ENCODE results near the gene MUSTN1. TPM values are rescaled to one million over a fixed set of nuclear protein-coding genes. Genes with fewer than 3 reads are reported as not detected.

The MUSTN1 gene
- total RNA-seq, 1 experiment from 2014 or later = not detected

DNA sequence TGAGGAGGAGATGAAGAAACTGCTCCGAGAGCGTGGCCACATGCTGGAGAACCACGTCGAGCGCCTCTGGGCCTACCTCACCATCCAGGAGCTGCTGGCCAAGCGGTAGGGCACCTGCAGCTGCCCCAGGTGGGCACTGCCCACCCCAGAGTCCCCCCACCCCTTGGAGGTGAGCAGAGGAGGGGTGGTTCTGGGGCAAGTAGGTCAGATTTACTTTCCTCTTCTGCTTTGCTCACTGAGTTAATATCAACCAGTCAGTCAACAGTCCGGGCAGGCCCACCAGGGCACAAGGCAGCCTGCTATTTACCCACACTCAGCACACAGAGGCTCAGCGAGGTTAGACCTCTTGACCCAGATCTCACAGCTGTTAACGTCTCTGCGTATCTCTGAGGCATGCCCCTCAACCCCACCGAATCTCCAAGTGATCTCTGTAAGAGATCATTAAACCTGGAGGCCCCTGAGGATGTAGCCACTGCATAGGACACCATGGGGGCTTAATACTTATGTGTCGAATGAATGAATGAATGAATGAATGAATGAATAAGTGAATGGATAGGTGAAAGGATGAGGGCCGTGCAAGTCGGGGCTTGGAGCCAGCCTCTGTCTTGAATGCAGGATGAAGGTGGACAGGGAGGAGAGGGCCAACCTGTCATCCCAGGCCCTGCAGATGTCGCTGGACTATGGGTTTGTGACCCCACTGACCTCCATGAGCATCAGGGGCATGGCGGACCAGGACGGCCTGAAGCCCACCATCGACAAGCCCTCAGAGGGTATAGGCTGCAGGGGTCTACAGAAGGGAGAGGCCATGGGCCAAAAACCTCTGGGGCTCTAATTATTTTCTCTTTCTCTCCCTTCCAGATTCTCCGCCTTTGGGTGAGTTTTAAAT is 48.2 kb downstream of the MUSTN1 start:
- no peak for DNase-seq (ENCODE audit: low spot score)

DNA sequence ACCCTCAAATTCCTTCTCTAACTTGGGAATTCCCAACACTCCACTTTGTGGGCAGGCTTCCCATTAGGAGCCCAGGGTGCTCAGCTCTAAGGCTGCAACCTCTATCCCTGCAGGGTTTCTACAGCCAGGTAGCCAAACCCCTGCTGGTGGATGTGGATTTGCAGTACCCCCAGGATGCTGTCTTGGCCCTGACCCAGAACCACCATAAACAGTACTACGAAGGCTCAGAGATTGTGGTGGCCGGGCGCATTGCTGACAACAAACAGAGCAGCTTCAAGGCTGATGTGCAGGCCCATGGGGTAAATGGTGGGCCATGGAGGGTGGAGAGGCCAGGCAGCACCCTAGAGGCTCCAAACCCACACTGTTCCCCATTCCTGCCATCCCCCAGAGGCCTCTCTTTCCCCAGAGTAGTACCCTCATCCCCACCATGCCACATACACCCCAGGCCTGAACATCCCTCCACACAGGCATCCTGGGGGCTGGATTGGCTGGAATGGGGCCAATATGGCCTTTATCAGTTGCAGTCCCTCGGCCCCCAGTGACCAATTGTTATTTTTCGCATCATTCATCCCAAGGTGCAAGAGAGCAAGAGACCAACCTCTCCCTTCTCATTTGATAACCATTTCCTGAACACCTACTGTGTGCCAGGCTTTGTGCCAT is 49.8 kb downstream of the MUSTN1 start:
- no peak for DNase-seq (ENCODE audit: low spot score)

DNA sequence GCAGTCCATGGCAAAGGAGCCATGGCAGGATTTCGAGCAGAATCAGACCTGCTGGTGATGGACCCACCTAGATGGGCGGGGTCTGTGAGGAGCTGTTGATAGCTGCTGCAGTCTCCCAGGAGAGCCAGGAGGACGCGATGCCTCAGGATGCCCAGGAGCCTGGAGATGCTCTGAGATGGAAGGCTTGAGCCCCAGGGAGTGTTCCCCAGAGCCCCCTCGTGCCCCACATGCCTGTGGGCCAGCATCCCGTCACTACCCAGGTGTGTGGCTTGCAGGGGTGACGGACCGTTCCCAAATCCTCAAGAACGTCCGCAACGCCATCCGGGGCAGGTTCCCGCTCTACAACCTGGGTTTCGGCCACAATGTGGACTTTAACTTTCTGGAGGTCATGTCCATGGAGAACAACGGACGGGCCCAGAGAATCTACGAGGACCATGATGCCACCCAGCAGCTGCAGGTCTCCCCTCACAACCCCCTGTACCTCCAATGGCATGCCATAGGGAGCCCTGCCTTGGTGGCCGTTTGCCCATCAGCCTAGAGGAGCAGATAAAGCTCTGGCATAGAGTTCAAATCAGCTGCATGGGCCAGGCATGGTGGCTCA is 50.7 kb downstream of the MUSTN1 start:
- DNase-seq (ENCODE audit: low spot score) = no peak

DNA sequence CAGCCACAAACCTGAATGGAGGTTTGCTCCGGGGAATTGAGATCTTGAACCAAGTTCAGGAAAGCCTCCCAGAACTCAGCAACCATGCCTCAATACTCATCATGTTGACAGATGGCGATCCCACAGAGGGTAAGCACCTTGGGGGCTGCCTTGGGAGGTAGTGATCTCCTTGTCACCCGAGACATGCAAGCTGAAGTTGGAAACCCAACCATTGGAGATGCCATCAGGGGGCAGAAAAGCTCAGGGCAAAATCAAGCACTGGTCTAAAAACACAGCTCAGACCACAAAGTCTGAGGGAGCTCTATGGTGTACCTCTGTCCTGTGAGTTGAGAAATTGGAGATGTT is 51.6 kb downstream of the MUSTN1 start:
- DNase-seq (ENCODE audit: low spot score) = no peak

Small RNA genes lying within 50 kb of the gene (small RNA-seq; reads per million reads assigned to genes)
- gene MIR8064 (not detected), gene MUSTN1 (not detected)

Other genes with a start within 250 kb of the MUSTN1 start
- gene PBRM1, start 149.1 kb downstream of the MUSTN1 start, total RNA-seq (2014; rRNA removed; shearing (Covaris generic)) = 25.4 and 27.6 TPM in 2 replicates
- gene GNL3, start 149.0 kb downstream of the MUSTN1 start, total RNA-seq (2014; rRNA removed; shearing (Covaris generic)) = 69.6 and 69.8 TPM in 2 replicates
- gene GLT8D1, start 129.2 kb downstream of the MUSTN1 start, total RNA-seq (2014; rRNA removed; shearing (Covaris generic)) = 30.0 and 34.4 TPM in 2 replicates
- gene SPCS1, start 128.9 kb downstream of the MUSTN1 start, total RNA-seq (2014; rRNA removed; shearing (Covaris generic)) = 78.3 and 85.7 TPM in 2 replicates
- gene NEK4, start 64.1 kb downstream of the MUSTN1 start, total RNA-seq (2014; rRNA removed; shearing (Covaris generic)) = 14.6 and 15.6 TPM in 2 replicates
- 0.08 TPM in 1 of 2 replicates, not detected in the other for gene ITIH1, start 57.4 kb downstream of the MUSTN1 start, total RNA-seq (2014; rRNA removed; shearing (Covaris generic))
- gene ITIH3, start 40.2 kb downstream of the MUSTN1 start, total RNA-seq (2014; rRNA removed; shearing (Covaris generic)) = not detected in 2 replicates
- 0.08 TPM in 1 of 2 replicates, not detected in the other for gene ITIH4, start 4.3 kb downstream of the MUSTN1 start, total RNA-seq (2014; rRNA removed; shearing (Covaris generic))
- 5.1 and 8.4 TPM in 2 replicates for gene STIMATE, start 62.5 kb upstream of the MUSTN1 start, total RNA-seq (2014; rRNA removed; shearing (Covaris generic))
- 20.2 and 23.0 TPM in 2 replicates for gene SFMBT1, start 211.1 kb upstream of the MUSTN1 start, total RNA-seq (2014; rRNA removed; shearing (Covaris generic))